ENCODE data around the gene TNIK. TPM values are rescaled to one million over a fixed set of nuclear protein-coding genes. Genes with fewer than 3 reads are reported as not detected.

Gene TNIK
- polyA plus RNA-seq, 1 donor from 2014 or later, result 19.3 TPM

- TF ChIP-seq EP300 (conservative IDR thresholded peaks at IDR 0.05; ENCODE audit: poor library complexity, severe bottlenecking) (no peak), POLR2AphosphoS5 (IDR thresholded peaks at IDR 0.05) (no peak), RAD21 (conservative IDR thresholded peaks at IDR 0.05) (no peak)
These were observed 176.9 kb downstream of the TNIK start (continued) for GRCh38 chr3:171283183-171283847.

- Histone ChIP-seq H3F3A (ENCODE audit: insufficient read depth, low read length, poor library complexity, severe bottlenecking) (no peaks in the 10 kb centered on the region), H3K79me2 (replicated peaks; ENCODE audit: insufficient read depth, low read length) (no peaks in the 10 kb centered on the region), H3K9me3 (ENCODE audit: low read length) (no peaks in the 10 kb centered on the region), H4K20me1 (ENCODE audit: insufficient read depth) (no peaks in the 10 kb centered on the region), H3K27ac (ENCODE audit: low read length) (no peak overlapping the region), H3K4me3 (ENCODE audit: low read length) (no peak overlapping the region), H2AFZ (ENCODE audit: low read depth, low read length) (no peak overlapping the region), H3K4me2 (ENCODE audit: low read length) (no peak overlapping the region), H3K36me3 (ENCODE audit: insufficient read depth, low read length) (no peaks in the 10 kb centered on the region), H3K9ac (ENCODE audit: low read length) (no peak overlapping the region), H3K9me2 (ENCODE audit: insufficient read depth, low read length) (no peaks in the 10 kb centered on the region), H3K27me3 (ENCODE audit: insufficient read depth, low read depth, low read length) (no peaks in the 10 kb centered on the region)
- TF ChIP-seq CTCF (IDR thresholded peaks at IDR 0.05; ENCODE audit: poor library complexity, severe bottlenecking) (no peak), RAD21 (conservative IDR thresholded peaks at IDR 0.05) (no peak), EP300 (conservative IDR thresholded peaks at IDR 0.05; ENCODE audit: poor library complexity, severe bottlenecking) (no peak), POLR2AphosphoS5 (IDR thresholded peaks at IDR 0.05) (no peak), EZH2 (IDR thresholded peaks at IDR 0.05; ENCODE audit: borderline replicate concordance, insufficient read depth, low read length, poor library complexity, severe bottlenecking) (no peak), REST (IDR thresholded peaks at IDR 0.05; ENCODE audit: borderline replicate concordance) (no peak), MXI1 (conservative IDR thresholded peaks at IDR 0.05; ENCODE audit: poor library complexity, severe bottlenecking) (no peak), SMC3 (conservative IDR thresholded peaks at IDR 0.05; ENCODE audit: poor library complexity) (no peak), TAF1 (IDR thresholded peaks at IDR 0.05; ENCODE audit: low read depth) (no peak)
These were observed 178.2 kb downstream of the TNIK start for GRCh38 chr3:171282041-171282440.

- Histone ChIP-seq H3K9me3 (ENCODE audit: low read length) (no peaks in the 10 kb centered on the region), H4K20me1 (ENCODE audit: insufficient read depth) (no peaks in the 10 kb centered on the region), H3K4me2 (ENCODE audit: low read length) (no peak overlapping the region), H3K27me3 (ENCODE audit: insufficient read depth, low read depth, low read length) (no peaks in the 10 kb centered on the region), H3K27ac (ENCODE audit: low read length) (no peak overlapping the region), H3K9ac (ENCODE audit: low read length) (no peak overlapping the region), H2AFZ (ENCODE audit: low read depth, low read length) (no peak overlapping the region), H3K9me2 (ENCODE audit: insufficient read depth, low read length) (no peaks in the 10 kb centered on the region), H3K4me3 (ENCODE audit: low read length) (no peak overlapping the region), H3F3A (ENCODE audit: insufficient read depth, low read length, poor library complexity, severe bottlenecking) (no peaks in the 10 kb centered on the region), H3K79me2 (replicated peaks; ENCODE audit: insufficient read depth, low read length) (no peaks in the 10 kb centered on the region), H3K36me3 (ENCODE audit: insufficient read depth, low read length) (no peaks in the 10 kb centered on the region)
- no peak for TF ChIP-seq REST (IDR thresholded peaks at IDR 0.05; ENCODE audit: borderline replicate concordance)
- TF ChIP-seq EZH2 (IDR thresholded peaks at IDR 0.05; ENCODE audit: borderline replicate concordance, insufficient read depth, low read length, poor library complexity, severe bottlenecking), result no peak
- no peak for TF ChIP-seq SMC3 (conservative IDR thresholded peaks at IDR 0.05; ENCODE audit: poor library complexity)
- no peak for TF ChIP-seq CTCF (IDR thresholded peaks at IDR 0.05; ENCODE audit: poor library complexity, severe bottlenecking)
- no peak for TF ChIP-seq POLR2AphosphoS5 (IDR thresholded peaks at IDR 0.05)
- no peak for TF ChIP-seq RAD21 (conservative IDR thresholded peaks at IDR 0.05)
- no peak for TF ChIP-seq TAF1 (IDR thresholded peaks at IDR 0.05; ENCODE audit: low read depth)
- TF ChIP-seq MXI1 (conservative IDR thresholded peaks at IDR 0.05; ENCODE audit: poor library complexity, severe bottlenecking), result no peak
These were observed 178.8 kb downstream of the TNIK start for GRCh38 chr3:171281256-171281992.
